HUDEP-2 (cell line): ENCODE results near the gene TMEM233.

Experiments
- DNase-seq, 76 experiments: peaks; one replicate each; lab custom pipeline; 2025; ENCODE audit not compliant: unreplicated experiment in 76 of 76; lab: John Stamatoyannopoulos, UW

TMEM233 gene

DNA sequence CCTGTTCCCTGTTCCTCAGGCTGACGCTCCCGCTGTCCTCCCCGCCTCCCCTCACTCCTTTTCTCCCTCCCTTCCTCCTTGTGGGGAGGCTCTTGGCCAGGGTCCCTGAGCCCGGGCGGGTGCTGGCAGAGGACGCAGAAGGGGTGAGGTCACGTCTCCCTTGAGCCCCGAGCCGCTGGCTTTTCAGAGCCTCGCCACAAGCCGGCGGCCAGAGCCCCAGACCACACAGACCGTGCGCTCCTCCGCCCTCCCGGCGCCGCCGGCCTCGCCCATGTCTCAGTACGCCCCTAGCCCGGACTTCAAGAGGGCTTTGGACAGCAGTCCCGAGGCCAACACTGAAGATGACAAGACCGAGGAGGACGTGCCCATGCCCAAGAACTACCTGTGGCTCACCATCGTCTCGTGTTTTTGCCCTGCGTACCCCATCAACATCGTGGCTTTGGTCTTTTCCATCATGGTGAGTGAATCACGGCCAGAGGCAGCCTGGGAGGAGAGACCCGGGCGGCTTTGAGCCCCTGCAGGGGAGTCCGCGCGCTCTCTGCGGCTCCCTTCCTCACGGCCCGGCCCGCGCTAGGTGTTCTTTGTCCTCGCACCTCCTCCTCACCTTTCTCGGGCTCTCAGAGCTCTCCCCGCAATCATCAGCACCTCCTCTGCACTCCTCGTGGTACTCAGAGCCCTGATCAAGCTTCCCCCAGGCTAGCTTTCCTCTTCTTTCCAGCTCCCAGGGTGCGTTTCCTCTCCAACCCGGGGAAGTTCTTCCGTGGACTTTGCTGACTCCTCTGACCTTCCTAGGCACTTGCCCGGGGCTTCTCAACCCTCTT, at the start of gene TMEM233:
TMEM233 (plus strand) TSS at position 197 of the 821 bp plus-strand sequence; CDS start at position 272, 75 bp downstream.
- peak in 18 of 76 experiments; percentile 3 to 53 (median 25) for DNase-seq

DNA sequence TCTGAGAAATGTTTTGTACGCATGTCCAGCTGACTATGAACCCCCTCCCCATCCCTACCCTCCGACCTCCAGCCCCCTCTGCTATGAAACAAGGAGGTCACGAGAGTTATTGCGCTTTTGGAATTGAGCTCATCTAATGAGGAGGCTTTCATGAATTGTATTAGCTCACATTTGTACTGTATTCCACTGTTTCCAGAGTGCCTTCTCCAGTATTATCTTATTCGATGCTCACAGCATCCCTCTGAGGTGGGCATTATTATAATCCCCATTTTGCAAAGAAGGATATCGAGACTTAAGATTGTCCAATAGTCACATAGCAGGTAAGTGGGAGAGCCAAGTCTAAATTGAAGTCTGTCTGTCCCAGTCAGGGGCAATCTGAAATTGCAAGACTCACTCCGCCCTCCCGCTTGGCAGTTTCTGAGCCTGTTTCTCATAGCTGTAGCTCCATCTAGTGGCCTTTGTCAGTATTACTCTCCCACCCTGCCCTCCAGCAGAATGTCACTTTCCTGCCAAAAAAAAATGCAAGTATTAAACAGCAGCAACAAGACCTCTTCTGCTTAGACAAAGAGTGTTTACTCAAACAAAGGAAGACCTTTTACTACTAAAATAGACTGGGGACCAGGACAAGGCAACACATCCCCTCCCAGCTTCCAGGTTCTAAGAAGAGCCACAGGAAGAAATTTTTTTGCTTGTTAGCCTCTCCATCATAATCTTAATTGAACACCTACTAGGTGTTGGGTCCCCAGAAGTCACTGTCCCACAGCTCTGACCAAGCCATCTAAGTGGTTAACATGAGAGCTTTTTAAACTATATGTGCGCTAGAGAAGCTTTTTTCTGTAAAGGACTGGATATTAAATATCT, 48.6 kb upstream of the TMEM233 start:
- peak in 61 of 76 experiments; percentile 2 to 82 (median 43) for DNase-seq

DNA sequence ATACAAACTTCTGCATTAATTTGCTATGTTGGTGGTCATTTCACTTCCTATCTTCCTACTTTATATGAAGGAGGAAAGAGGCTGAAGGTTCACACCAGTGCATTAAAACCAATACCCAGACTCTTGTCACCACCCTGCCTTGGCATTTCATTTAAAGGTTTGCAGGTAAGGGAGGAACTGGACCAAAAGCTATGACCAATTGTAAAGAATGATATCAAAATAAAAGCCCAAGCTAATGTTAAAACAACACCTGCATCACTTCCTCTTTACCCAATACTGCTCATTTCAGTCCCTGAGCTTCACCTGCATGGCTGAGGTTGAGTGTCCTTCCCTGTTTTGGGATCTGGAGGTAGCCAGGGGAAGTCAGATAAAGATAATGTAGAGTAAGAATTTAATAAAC, 47.2 kb upstream of the TMEM233 start:
- DNase-seq, result no peak

DNA sequence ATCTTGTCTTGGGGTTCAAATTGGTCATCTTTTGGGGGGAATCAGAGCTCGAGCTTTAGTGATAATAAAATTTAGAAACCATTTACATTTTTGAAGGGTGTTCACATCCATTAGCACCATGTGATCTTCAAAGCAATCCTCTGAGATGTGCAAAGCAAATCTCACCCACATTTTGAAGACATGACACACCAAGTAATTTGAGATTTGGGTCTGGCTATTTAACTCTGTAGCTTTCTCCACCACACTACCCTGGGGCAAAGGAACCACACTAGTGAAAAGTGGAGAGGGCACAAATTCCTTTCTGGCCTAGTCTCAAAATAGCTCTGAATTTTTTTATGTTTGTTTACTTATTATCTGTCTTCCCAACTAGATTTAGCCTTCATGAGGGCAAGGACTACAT, 46.6 kb upstream of the TMEM233 start:
- DNase-seq, result no peak

DNA sequence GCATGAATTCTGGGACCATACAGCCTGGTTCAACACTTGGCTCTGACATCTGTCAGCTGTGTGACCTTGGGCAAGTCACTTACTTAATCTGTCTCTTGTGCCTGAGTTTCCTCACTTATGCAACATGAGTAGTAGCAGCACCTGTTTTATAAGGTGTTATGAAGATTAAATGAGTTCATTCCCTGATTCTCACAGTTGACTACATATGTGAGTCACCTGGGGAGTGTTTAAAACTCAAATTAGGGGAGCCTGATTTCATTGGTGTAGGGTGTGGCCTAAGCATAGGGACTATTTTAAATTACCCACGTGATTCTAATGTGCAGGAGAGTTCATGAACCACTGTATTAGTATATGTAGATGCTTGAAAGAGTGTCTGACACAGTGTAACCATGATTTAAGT, 36.7 kb upstream of the TMEM233 start:
- no peak for DNase-seq

DNA sequence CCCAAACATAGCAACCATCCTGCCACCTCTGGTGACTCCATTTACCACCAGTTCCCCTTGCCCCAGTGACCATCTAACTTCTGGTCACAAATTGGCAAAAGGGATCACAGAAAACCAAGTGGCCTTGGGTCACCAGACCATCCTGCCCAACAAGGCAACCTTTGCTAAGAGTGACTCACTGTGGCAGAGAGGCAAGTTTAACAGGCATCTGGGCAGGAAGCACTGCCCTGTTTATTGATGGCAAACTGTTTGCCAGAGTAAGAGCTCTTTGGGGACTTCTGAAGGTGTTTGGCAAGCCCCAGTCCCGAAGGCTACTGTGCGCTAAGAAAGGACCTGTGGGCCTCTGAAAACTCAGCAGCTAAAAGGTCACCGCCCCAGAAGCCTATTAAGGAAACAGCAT, 28.2 kb upstream of the TMEM233 start:
- no peak for DNase-seq

DNA sequence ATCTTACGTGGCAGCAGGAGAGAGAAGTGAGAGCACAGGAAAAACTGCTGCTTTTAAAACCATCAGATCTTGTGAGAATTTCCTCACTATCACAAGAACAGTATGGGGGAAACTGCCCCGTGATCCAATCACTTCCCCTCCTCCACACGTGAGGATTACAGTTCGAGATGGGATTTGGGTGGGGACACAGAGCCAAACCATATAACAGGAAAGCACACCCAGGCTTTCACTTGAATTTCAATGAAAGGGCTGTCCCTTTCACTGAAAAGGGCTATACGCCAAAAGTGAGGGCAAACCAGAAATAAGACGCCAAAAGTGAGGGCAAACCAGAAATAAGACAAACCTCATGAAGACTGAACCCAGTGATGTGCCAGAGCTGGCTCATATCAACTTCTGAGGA, 22.8 kb upstream of the TMEM233 start:
- DNase-seq, result no peak

DNA sequence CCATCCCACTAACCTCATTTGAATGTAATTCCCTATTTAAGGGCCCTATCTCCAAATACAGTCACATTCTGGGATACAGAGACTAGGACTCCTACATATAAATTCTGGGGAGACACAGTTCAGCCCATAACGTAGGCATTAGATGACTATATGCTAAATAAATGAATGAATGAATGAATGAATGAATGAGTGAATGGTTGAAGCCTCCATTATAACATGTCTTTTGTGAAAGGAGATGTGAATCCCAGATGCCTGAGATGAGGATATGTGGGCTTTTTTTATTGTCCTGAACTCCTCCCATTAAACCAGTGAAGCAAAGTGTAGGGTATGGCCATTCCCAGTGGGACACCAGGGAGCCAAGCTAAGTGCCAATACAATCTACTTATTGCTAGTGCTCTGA, 20.5 kb upstream of the TMEM233 start:
- DNase-seq, result no peak

DNA sequence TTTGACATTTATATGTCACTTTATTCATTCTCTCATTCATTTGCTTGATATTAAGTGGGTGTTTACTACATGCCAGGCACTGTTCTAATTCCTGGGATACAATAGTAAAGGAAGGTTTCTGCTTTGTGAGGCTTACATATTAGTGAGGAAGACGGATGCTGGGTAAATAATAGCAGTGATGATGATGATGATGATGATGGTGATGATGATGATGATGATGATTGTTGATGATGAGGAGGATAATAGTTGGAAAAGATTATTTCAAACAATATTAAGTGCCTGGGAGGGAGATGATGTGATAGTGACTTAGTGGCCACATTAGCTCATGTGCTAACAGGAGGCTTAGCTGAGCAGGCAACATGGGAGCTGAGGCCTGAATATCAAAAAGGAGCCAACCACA, 19.3 kb upstream of the TMEM233 start:
- no peak for DNase-seq

DNA sequence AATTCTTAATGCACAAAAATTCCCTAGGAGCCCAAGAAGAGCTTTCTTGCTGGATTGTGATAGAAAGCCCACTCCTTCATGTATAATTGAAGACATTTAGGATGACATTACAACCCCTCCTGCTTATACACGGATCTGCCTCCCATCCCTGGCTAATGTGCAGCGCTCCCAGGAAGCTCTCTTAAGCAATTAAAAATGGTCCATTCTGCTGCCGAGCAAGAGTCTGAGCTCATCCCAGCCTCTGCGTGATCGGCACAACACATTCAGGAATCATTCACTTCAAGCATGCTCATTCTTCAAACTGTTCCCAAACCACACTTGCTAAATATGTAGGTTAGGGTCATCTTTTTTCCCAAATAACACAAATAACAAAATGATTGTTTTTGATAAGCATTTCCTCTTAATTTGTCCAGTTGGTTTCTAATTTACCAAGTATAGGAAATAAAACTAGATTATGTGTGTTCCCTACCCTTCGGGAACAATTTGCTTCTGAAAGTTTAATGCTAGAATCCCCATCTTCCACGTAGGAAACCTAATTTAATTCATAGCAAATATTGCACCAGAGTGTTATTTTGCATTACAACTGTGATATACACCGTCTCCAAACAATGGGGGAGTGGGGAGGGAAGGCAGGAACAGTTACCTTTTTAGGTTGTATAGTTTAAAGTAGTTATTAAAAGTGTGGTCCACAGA, 17.3 kb upstream of the TMEM233 start:
- DNase-seq, result no peak

DNA sequence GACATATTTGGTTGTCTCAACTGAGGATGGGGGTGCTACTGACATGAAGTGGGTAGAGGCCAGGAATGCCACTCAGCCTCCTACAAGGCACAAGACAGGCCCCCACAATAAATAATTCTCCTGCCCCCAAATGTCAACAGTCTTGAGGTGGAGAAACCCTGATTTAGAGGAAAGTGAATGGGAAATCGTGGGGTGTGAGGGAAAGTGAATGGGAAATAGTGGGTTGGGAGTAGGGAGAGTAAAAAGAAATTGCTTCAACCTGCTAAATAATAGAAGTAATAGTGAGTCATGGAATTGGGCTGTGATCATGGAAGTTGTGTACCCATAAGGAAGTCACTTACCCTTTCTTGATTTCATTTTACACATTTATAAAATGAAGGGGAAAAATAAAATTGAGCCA, 16.7 kb upstream of the TMEM233 start:
- no peak for DNase-seq

DNA sequence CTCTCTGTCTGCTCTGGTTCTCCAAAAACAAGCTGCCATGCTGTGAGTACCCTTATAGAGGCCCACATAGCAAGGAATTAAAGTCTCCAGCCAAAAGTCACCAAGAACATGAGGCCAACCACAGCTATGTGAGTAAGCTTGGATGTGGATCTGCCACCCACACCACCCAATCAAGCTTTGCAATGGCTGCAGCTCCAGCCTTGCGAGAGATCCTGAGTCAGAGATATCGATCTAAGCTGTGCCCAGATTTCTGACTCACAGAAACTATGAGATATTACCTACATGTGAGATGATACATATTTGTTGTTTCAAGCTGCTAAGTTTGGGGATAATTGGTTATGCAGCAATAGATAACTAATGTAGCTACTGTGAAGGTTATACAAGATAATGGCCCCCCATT, 15.5 kb upstream of the TMEM233 start:
- DNase-seq, result peak in 2 of 76 experiments; percentile 2 to 7

DNA sequence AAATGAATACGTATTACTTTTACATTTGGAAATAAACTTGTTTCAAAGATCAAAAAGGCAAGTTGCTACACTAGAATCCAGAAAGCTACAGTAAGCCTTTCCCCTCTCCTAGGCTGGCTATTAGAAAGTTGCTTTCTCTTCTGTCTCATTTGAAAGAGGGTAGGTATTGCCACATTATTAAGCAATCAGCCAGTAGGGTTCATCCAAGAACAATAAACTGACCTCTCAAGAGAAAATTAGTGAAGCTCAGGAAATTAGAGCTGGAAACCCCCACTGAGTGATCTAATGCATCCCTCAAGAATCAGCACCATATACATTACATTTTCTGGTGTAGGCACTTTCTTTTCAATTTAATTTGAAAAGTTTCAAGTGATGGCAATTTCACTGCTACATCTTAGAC, 4.5 kb upstream of the TMEM233 start:
- no peak for DNase-seq

DNA sequence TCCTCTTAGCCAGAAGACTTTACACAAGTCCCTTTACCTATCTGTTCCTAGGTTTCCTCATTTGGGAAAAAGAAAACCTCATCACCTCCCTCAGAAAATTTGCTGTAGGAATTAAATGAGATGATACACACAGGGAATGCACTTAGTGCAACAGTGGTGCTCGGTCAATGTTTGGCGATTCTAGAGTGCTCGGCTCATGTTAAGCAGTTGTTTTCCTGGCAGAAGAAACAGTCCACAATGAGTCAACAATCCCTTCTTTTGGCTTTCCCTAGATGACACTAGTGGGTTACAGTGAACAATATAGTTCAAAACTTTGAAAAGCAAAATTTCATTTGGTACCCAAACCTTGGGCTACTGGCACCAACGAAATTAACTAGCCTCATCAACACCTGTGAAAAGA, 3.9 kb upstream of the TMEM233 start:
- no peak for DNase-seq

DNA sequence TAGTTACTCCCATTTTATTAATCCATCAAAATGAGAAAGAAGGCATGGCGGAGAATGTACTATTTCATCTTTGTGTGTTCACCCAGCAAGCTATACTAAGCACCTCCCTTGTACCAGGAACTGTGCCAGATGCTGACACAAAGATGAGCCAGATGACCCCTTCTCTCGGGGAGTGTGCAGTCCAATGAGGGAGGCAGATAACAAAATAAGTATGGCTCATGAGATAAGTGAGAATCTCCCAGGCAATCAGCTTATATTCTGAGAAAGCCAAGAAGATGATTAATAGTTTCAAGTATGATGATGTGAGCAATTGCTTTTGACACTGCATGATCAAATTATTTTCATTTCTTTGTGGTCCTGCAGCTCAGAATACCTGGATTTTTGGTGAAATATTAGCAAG, 1.3 kb upstream of the TMEM233 start:
- DNase-seq, result peak in 67 of 76 experiments; percentile 8 to 95 (median 68)

DNA sequence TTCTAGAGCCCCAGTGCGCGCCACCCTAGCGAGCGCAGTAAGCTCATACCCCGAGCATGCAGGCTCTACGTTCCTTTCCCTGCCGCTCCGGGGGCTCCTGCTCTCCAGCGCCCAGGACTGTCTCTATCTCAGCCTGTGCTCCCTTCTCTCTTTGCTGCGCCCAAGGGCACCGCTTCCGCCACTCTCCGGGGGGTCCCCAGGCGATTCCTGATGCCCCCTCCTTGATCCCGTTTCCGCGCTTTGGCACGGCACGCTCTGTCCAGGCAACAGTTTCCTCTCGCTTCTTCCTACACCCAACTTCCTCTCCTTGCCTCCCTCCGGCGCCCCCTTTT, 791 bp downstream of the TMEM233 start:
- DNase-seq, result peak in 3 of 76 experiments; percentile 10 to 21 (median 11)

DNA sequence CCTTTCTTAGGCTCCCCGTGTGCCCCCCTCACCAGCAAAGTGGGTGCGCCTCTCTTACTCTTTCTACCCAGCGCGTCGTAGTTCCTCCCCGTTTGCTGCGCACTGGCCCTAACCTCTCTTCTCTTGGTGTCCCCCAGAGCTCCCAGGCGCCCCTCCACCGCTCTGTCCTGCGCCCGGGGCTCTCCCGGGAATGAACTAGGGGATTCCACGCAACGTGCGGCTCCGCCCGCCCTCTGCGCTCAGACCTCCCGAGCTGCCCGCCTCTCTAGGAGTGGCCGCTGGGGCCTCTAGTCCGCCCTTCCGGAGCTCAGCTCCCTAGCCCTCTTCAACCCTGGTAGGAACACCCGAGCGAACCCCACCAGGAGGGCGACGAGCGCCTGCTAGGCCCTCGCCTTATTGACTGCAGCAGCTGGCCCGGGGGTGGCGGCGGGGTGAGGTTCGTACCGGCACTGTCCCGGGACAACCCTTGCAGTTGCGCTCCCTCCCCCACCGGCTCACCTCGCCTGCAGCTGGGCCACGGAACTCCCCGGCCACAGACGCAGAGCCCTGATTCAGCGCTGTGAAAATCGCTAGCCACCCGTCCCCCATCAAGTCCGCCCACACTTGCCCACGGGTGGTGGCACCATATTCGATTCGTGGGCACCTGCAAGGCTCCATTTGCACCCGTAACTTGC, 1.3 kb downstream of the TMEM233 start:
- peak in 15 of 76 experiments; percentile 3 to 62 (median 17) for DNase-seq

DNA sequence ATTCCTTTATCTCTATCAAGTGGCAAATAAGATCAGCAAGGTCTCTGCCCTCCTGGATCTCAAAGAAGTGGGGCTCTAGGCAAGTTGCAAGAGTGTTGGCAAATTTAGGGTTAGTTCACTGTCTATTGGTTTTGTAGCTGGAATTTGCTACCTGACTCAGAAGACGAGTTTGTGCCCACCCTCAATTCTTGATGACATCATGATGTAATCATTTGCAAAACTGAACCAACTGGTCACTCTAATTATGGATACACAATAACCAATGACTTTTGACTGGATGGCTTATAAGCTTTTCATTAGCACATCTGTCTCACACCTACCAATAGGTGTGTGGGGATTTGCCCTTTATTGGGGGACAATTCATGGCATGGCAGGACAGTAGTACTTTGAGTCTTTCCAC, 4.6 kb downstream of the TMEM233 start:
- no peak for DNase-seq

DNA sequence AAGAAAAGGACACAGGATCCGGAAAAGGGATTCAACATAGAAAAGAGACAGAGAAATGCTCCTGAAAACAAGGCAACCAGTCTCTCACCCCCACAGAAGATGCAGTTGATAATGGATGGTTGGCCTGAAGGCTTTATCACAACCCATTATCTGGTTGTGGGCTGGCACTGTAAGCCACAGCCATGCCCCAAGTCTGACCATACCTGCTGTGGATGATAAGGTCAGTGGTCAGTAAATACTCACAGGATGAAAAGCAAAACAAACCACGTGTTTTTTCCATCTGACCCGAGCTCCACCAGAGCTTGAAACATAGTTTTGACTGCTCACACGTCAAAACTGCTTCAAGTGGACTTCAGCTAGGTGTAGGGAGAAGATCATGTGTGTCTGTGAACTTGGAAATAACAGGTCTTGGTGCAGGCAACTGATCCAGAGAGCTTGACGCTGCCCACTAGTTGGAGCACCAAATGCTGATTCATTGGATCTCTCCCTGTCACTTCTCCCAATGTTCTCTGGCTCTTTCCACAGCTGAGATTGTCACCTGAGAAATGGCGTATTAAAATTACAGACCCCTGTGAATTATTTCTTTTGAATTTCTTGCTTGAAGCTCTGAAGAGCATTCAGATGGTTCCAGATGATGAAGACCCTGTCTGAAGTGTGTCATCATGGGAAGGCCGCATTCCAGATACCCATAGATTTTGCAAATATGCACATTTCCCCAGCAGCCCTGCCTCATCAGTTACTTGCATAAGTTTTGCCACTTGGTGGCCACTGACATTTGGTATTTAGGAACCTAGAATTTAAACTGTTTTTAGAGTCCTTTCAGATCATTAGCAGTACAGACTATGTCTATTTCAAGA, 8.5 kb downstream of the TMEM233 start:
- DNase-seq, result peak in 18 of 76 experiments; percentile 1 to 53 (median 17)

DNA sequence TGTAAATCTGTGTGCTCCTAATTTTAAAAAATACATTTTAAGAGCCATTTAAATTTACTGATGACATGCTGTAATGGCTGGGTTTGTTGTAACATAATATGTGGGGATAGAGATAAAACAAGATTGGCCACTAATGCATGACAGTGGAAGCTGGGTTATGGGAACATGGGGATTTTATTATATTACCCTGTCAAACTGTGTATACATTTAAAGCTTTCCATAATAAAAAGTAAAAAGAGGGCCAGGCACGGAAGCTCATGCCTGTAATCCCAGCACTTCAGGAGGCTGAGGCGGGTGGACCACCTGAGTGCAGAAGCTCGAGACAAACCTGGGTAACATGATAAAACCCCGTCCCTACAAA, 9.1 kb downstream of the TMEM233 start:
- DNase-seq, result no peak
